Measurements from ENCODE around the gene FAM110A. TPM values are rescaled to one million over a fixed set of nuclear protein-coding genes. Genes with fewer than 3 reads are reported as not detected.

FAM110A gene
- total RNA-seq, 1 experiment from 2014 or later = 14.9 TPM

DNA sequence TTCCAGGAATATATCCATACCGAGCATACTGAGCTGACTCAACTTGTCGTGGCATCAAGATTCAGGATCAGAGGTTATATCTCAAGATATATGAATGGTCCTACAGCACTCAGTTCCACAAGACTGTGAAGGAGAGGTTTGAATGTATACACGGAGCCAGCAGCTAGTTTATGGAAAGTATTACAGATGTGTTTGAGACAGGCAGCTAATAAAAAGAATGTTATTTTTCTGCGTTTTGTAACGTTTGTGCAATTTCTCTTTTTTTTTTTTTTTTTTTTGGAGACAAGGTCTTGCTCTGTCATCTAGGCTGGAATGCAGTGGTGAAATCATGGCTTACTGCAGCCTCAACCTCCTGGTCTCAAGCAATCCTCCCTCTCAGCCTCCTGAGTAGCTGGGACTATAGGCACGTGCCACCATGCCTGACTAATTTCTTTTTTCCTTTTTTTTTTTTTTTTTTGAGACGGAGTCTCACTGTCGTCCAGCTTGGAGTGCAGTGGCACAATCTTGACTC lies 3.4 kb upstream of the FAM110A start:
- intact Hi-C loops (cut with micrococcal nuclease; ENCODE audit: unreplicated experiment) = no loop called here
- Mint-ChIP-seq H3K4me1 (ENCODE audit: low read depth, unreplicated experiment) (peaks cover 7% of the 10 kb centered on the region), H3K9me3 (ENCODE audit: low read depth, unreplicated experiment) (no peaks in the 10 kb centered on the region), H3K36me3 (ENCODE audit: insufficient read depth, unreplicated experiment) (peaks cover 21% of the 10 kb centered on the region), H3K27me3 (ENCODE audit: unreplicated experiment) (no peaks in the 10 kb centered on the region), H3K4me3 (ENCODE audit: low read depth, unreplicated experiment) (no peak overlapping the region), H3K27ac (ENCODE audit: unreplicated experiment) (no peak overlapping the region)
- TF ChIP-seq, protein P1, sequence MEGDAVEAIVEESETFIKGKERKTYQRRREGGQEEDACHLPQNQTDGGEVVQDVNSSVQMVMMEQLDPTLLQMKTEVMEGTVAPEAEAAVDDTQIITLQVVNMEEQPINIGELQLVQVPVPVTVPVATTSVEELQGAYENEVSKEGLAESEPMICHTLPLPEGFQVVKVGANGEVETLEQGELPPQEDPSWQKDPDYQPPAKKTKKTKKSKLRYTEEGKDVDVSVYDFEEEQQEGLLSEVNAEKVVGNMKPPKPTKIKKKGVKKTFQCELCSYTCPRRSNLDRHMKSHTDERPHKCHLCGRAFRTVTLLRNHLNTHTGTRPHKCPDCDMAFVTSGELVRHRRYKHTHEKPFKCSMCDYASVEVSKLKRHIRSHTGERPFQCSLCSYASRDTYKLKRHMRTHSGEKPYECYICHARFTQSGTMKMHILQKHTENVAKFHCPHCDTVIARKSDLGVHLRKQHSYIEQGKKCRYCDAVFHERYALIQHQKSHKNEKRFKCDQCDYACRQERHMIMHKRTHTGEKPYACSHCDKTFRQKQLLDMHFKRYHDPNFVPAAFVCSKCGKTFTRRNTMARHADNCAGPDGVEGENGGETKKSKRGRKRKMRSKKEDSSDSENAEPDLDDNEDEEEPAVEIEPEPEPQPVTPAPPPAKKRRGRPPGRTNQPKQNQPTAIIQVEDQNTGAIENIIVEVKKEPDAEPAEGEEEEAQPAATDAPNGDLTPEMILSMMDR (IDR thresholded peaks at IDR 0.05; ENCODE audit: unreplicated experiment) = no peak
- BruUV-seq (replicated peaks) = no TSS peak
- no peak for DNase-seq
- CTCF ChIA-PET = interaction anchor here (0.7 kb wide), 1 partner anchor 125 kb away, joined by 8 read pairs; no protein-coding TSS in a partner anchor

GRCh38 chr20:831251-831650 lies 2.3 kb upstream of the FAM110A start:
- intact Hi-C loops (cut with micrococcal nuclease; ENCODE audit: unreplicated experiment) = no loop called here

GRCh38 chr20:831956-832355 lies 1.6 kb upstream of the FAM110A start:
- no peak for DNase-seq
- TF ChIP-seq, protein P1 (IDR thresholded peaks at IDR 0.05; ENCODE audit: unreplicated experiment) = no peak
- H3K9me3 Mint-ChIP-seq (ENCODE audit: low read depth, unreplicated experiment) = no peaks in the 10 kb centered on the region
- H3K4me3 Mint-ChIP-seq (ENCODE audit: low read depth, unreplicated experiment) = no peak overlapping the region
- CTCF ChIA-PET = interaction anchor here (1.2 kb wide), 1 partner anchor 14 kb away, joined by 4 read pairs; no protein-coding TSS in a partner anchor
- no TSS peak for BruUV-seq (replicated peaks)
- H3K36me3 Mint-ChIP-seq (ENCODE audit: insufficient read depth, unreplicated experiment) = peaks cover 21% of the 10 kb centered on the region
- peaks cover 16% of the 10 kb centered on the region for H3K4me1 Mint-ChIP-seq (ENCODE audit: low read depth, unreplicated experiment)
- H3K27ac Mint-ChIP-seq (ENCODE audit: unreplicated experiment) = no peak overlapping the region
- H3K27me3 Mint-ChIP-seq (ENCODE audit: unreplicated experiment) = no peaks in the 10 kb centered on the region
- intact Hi-C loops (cut with micrococcal nuclease; ENCODE audit: unreplicated experiment) = no loop called here

More at GRCh38 chr20:831251-831650, 2.3 kb upstream of the FAM110A start:
- H3K4me3 Mint-ChIP-seq (ENCODE audit: low read depth, unreplicated experiment) = no peak overlapping the region
- DNase-seq = no peak
- no peak overlapping the region for H3K27ac Mint-ChIP-seq (ENCODE audit: unreplicated experiment)
- TF ChIP-seq, protein P1 (IDR thresholded peaks at IDR 0.05; ENCODE audit: unreplicated experiment) = no peak
- peaks cover 16% of the 10 kb centered on the region for H3K4me1 Mint-ChIP-seq (ENCODE audit: low read depth, unreplicated experiment)
- CTCF ChIA-PET = interaction anchor here (0.7 kb wide), 1 partner anchor 186 kb away, joined by 6 read pairs; no protein-coding TSS in a partner anchor
- peaks cover 21% of the 10 kb centered on the region for H3K36me3 Mint-ChIP-seq (ENCODE audit: insufficient read depth, unreplicated experiment)
- no peaks in the 10 kb centered on the region for H3K27me3 Mint-ChIP-seq (ENCODE audit: unreplicated experiment)
- no TSS peak for BruUV-seq (replicated peaks)
- no peaks in the 10 kb centered on the region for H3K9me3 Mint-ChIP-seq (ENCODE audit: low read depth, unreplicated experiment)

GRCh38 chr20:833121-833449 lies 430 bp upstream of the FAM110A start:
- Mint-ChIP-seq H3K4me3 (ENCODE audit: low read depth, unreplicated experiment) (peak overlapping the region; percentile 81), H3K27ac (ENCODE audit: unreplicated experiment) (peak overlapping the region; percentile 56), H3K4me1 (ENCODE audit: low read depth, unreplicated experiment) (peaks cover 26% of the 10 kb centered on the region), H3K36me3 (ENCODE audit: insufficient read depth, unreplicated experiment) (peaks cover 21% of the 10 kb centered on the region), H3K9me3 (ENCODE audit: low read depth, unreplicated experiment) (no peaks in the 10 kb centered on the region), H3K27me3 (ENCODE audit: unreplicated experiment) (no peaks in the 10 kb centered on the region)
- intact Hi-C loops (cut with micrococcal nuclease; ENCODE audit: unreplicated experiment) = no loop called here
- no peak for DNase-seq
- CTCF ChIA-PET = interaction anchor here (0.8 to 1.2 kb wide), 5 partner anchors 9 to 122 kb away, joined by 3 to 5 read pairs (median 4); no protein-coding TSS in a partner anchor
- no TSS peak for BruUV-seq (replicated peaks)
- TF ChIP-seq, protein P1 (IDR thresholded peaks at IDR 0.05; ENCODE audit: unreplicated experiment) = no peak
